Esophagus squamous epithelium (tissue), 4 donors: ENCODE data around the gene C1orf74.

ENCODE experiments used
- POLR2A ChIP-seq, 4 donors: fragments of 450-650 bp; IDR thresholded peaks; one replicate each; pipeline ENCODE4 v1.6.1; 2017; ENCODE audit warnings: antibody characterized with exemption in 4 of 4, mild to moderate bottlenecking in 4 of 4, moderate library complexity in 3 of 4
- TF ChIP-seq, protein P1 (sequence below), 6 experiments: fragments of 450-650 bp in 4 of 6; fragments of 200-600 bp in 2 of 6; sonication (generic) in 2 of 6; IDR thresholded peaks; one replicate each; pipeline ENCODE4 v1.5.1; 2016 to 2019; ENCODE audit warnings: antibody characterized with exemption in 6 of 6, mild to moderate bottlenecking in 4 of 6, moderate library complexity in 4 of 6

DNA sequence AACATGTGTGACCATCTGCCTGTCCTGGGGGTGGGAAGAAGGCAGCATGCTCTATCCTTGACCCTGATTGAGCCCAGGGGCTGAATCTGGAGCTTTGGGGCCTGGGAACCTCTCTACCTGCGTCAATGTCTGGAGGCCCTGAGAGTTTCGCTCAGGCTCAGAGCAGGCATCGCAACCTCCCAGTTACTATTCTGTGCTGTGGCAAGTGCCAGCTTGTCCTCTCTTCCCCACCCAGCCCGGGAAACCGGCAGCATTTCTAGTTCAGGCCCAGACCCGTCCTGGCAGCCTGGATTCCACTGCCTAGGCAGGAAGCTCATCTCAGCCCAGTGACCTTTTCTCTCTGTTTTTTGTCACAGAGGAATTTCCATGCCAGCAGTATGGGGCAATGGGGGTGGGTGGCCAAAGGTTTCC is 31.6 kb upstream of the C1orf74 start:
- TF ChIP-seq, protein P1, sequence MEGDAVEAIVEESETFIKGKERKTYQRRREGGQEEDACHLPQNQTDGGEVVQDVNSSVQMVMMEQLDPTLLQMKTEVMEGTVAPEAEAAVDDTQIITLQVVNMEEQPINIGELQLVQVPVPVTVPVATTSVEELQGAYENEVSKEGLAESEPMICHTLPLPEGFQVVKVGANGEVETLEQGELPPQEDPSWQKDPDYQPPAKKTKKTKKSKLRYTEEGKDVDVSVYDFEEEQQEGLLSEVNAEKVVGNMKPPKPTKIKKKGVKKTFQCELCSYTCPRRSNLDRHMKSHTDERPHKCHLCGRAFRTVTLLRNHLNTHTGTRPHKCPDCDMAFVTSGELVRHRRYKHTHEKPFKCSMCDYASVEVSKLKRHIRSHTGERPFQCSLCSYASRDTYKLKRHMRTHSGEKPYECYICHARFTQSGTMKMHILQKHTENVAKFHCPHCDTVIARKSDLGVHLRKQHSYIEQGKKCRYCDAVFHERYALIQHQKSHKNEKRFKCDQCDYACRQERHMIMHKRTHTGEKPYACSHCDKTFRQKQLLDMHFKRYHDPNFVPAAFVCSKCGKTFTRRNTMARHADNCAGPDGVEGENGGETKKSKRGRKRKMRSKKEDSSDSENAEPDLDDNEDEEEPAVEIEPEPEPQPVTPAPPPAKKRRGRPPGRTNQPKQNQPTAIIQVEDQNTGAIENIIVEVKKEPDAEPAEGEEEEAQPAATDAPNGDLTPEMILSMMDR (IDR thresholded peaks at IDR 0.05), result no peak
- TF ChIP-seq POLR2A (IDR thresholded peaks at IDR 0.05), result peak in 1 of 4 donors; percentile 20
